DOHH2 (cell line): Measurements from ENCODE around the gene FAU.

Experiments used
- CTCF ChIP-seq: fragments of 200-600 bp; sonication (generic); IDR thresholded peaks from one replicate; pipeline ENCODE4 v1.5.1; 2014; ENCODE audit warnings: antibody characterized with exemption, mild to moderate bottlenecking, low read depth, low read length; ENCODE audit not compliant: poor library complexity, severe bottlenecking
- EZH2phosphoT487 ChIP-seq: fragments of 200-600 bp; sonication (generic); IDR thresholded peaks from 2 replicates; pipeline ENCODE4 v1.6.1; 2017; ENCODE audit warnings: borderline replicate concordance, mild to moderate bottlenecking, antibody characterized with exemption, low read length, moderate library complexity, mixed read lengths

GRCh38 chr11:65095974-65096806 is 25.7 kb downstream of the FAU start, which contains the start of gene VPS51:
- TF ChIP-seq CTCF: no peak
- TF ChIP-seq EZH2phosphoT487: no peak
